SKM-1 treated with dmso at 0.1 percent for 144 hours (cell line): ENCODE measurements around the gene ZC2HC1B.
A peak's percentile ranks its signal among the peaks of the same experiment; 100 is the strongest.

Experiments used
- DNase-seq: peaks from one replicate; lab custom pipeline; 2025; ENCODE audit not compliant: unreplicated experiment; lab: John Stamatoyannopoulos, UW

ZC2HC1B gene

GRCh38 chr6:143959927-143960326 lies 95.7 kb downstream of the ZC2HC1B start:
- no peak for DNase-seq

- DNase-seq: no peak
Observed at GRCh38 chr6:143961066-143961465, 96.8 kb downstream of the ZC2HC1B start.

- DNase-seq: no peak
Observed at GRCh38 chr6:143961886-143962878, 97.9 kb downstream of the ZC2HC1B start.

GRCh38 chr6:143963158-143963919 lies 99.1 kb downstream of the ZC2HC1B start:
- no peak for DNase-seq

- DNase-seq: no peak
Observed at GRCh38 chr6:143964674-143965081, 100.4 kb downstream of the ZC2HC1B start.

- peak; percentile 26 for DNase-seq
Observed at GRCh38 chr6:143965503-143966171, 101.4 kb downstream of the ZC2HC1B start.

GRCh38 chr6:143966312-143966711 lies 102.0 kb downstream of the ZC2HC1B start:
- DNase-seq: no peak

GRCh38 chr6:143967706-143968376 lies 103.6 kb downstream of the ZC2HC1B start:
- DNase-seq: no peak

- no peak for DNase-seq
Observed at GRCh38 chr6:143969077-143969476, 104.8 kb downstream of the ZC2HC1B start.

- DNase-seq: no peak
Observed at GRCh38 chr6:143970456-143971218, 106.4 kb downstream of the ZC2HC1B start.

- no peak for DNase-seq
Observed at GRCh38 chr6:143971482-143972205, 107.4 kb downstream of the ZC2HC1B start.

GRCh38 chr6:143973097-143973966 lies 109.1 kb downstream of the ZC2HC1B start:
- no peak for DNase-seq

GRCh38 chr6:143974089-143974488 lies 109.8 kb downstream of the ZC2HC1B start:
- no peak for DNase-seq

GRCh38 chr6:143976806-143977349 lies 112.6 kb downstream of the ZC2HC1B start:
- DNase-seq: no peak

- DNase-seq: no peak
Observed at GRCh38 chr6:143980921-143981320, 116.6 kb downstream of the ZC2HC1B start.

- DNase-seq: no peak
Observed at GRCh38 chr6:143982968-143983367, 118.7 kb downstream of the ZC2HC1B start.

- no peak for DNase-seq
Observed at GRCh38 chr6:143984666-143985065, 120.4 kb downstream of the ZC2HC1B start.

- DNase-seq: no peak
Observed at GRCh38 chr6:143986463-143987065, 122.3 kb downstream of the ZC2HC1B start.
